SK-N-SH (cell line): ENCODE results near the gene NTM. TPM values are rescaled to one million over a fixed set of nuclear protein-coding genes. Genes with fewer than 3 reads are reported as not detected.

ENCODE experiments used
- CTCF ChIA-PET: fragments of 300-600, 350-600 bp; formaldehyde crosslinking; extraction: SDS; loops from one replicate; lab custom pipeline; 2021; lab: Yijun Ruan, JAX
- POLR2A ChIA-PET: fragments of 350-600 bp; sonication (Branson Sonifier 250); formaldehyde crosslinking; extraction: SDS; loops from one replicate; lab custom pipeline; 2020; ENCODE audit warnings: antibody characterized with exemption, inconsistent platforms; lab: Yijun Ruan, JAX
- DNase-seq: peaks from one replicate; pipeline ENCODE4 v3.0.0; 2012
- H2AFZ ChIP-seq: fragments of 200-600 bp; sonication (generic); 2 replicates; pipeline ENCODE4 v1.8.1; 2016; ENCODE audit warnings: antibody characterized with exemption, mild to moderate bottlenecking, low read depth
- H3F3A ChIP-seq: fragments of 200-600 bp; sonication (generic); replicated peaks from 2 replicates; pipeline ENCODE3; 2016; ENCODE audit warnings: antibody characterized with exemption, mild to moderate bottlenecking; ENCODE audit not compliant: insufficient read depth
- H3K27ac ChIP-seq, 2 experiments: fragments of 200-500 bp in 1 of 2; fragments of 200-600 bp in 1 of 2; sonication (Bioruptor generic) in 1 of 2; sonication (generic), shearing (Covaris generic) in 1 of 2; 2 replicates each; pipeline versions ENCODE4 v1.5.1 to v1.6.1; 2014 to 2016; ENCODE audit warnings: low read depth in 2 of 2, inconsistent platforms in 1 of 2, low read length in 1 of 2, mild to moderate bottlenecking in 1 of 2, mixed read lengths in 1 of 2
- H3K27me3 ChIP-seq: fragments of 200-600 bp; sonication (generic), shearing (Covaris generic); 2 replicates; pipeline ENCODE4 v1.6.1; 2016; ENCODE audit warnings: mixed run types; ENCODE audit not compliant: insufficient read depth
- H3K36me3 ChIP-seq, 2 experiments: fragments of 200-500 bp in 1 of 2; fragments of 200-600 bp in 1 of 2; sonication (Bioruptor generic) in 1 of 2; sonication (generic) in 1 of 2; replicated peaks in 1 of 2; 2 replicates each; pipeline versions ENCODE3 to v1.5.1; 2014 to 2016; ENCODE audit warnings: low read length in 1 of 2, mild to moderate bottlenecking in 1 of 2; ENCODE audit not compliant: insufficient read depth in 2 of 2, control insufficient read depth in 1 of 2
- H3K4me1 ChIP-seq, 2 experiments: fragments of 200-500 bp in 1 of 2; fragments of 200-600 bp in 1 of 2; sonication (Bioruptor generic) in 1 of 2; sonication (generic), shearing (Covaris generic) in 1 of 2; 2 replicates each; pipeline versions ENCODE4 v1.5.1 to v1.6.1; 2014 to 2016; ENCODE audit warnings: low read depth in 1 of 2, low read length in 1 of 2, mixed run types in 1 of 2; ENCODE audit not compliant: insufficient read depth in 2 of 2, control insufficient read depth in 1 of 2
- H3K4me2 ChIP-seq: fragments of 200-600 bp; sonication (generic), shearing (Covaris generic); 2 replicates; pipeline ENCODE4 v1.6.1; 2017; ENCODE audit warnings: mixed run types
- H3K4me3 ChIP-seq, 2 experiments: fragments of 200-500 bp in 1 of 2; fragments of 200-600 bp in 1 of 2; sonication (Bioruptor generic) in 1 of 2; sonication (generic), shearing (Covaris generic) in 1 of 2; 2 replicates each; pipeline versions ENCODE4 v1.5.1 to v1.8.1; 2014 to 2016; ENCODE audit warnings: low read depth in 2 of 2, inconsistent platforms in 1 of 2, low read length in 1 of 2, mild to moderate bottlenecking in 1 of 2, mixed read lengths in 1 of 2, moderate library complexity in 1 of 2
- H3K79me2 ChIP-seq: fragments of 200-600 bp; sonication (generic); 2 replicates; pipeline ENCODE4 v1.8.1; 2017; ENCODE audit warnings: mild to moderate bottlenecking; ENCODE audit not compliant: insufficient read depth
- H3K9ac ChIP-seq: fragments of 200-600 bp; sonication (generic); 2 replicates; pipeline ENCODE4 v1.6.1; 2017; ENCODE audit warnings: mixed run types
- H3K9me2 ChIP-seq: fragments of 200-600 bp; sonication (generic); 2 replicates; pipeline ENCODE4 v1.6.1; 2017; ENCODE audit warnings: mixed run types
- H3K9me3 ChIP-seq: fragments of 200-600 bp; sonication (generic); 2 replicates; pipeline ENCODE4 v1.6.1; 2017; ENCODE audit warnings: mixed run types, mild to moderate bottlenecking, moderate library complexity
- H4K20me1 ChIP-seq: fragments of 200-600 bp; sonication (generic); 2 replicates; pipeline ENCODE4 v1.6.1; 2017; ENCODE audit warnings: mild to moderate bottlenecking, mixed run types; ENCODE audit not compliant: insufficient read depth
- CHD2 ChIP-seq: fragments of 150-350 bp; IDR thresholded peaks from 2 replicates; pipeline ENCODE4 v1.6.1; 2018; ENCODE audit warnings: low read length; ENCODE audit not compliant: partially characterized antibody
- CTCF ChIP-seq: fragments of 200-600 bp; sonication (generic); IDR thresholded peaks from 2 replicates; pipeline ENCODE4 v1.6.1; 2017; ENCODE audit warnings: antibody characterized with exemption, mild to moderate bottlenecking, moderate library complexity
- EP300 ChIP-seq, 2 experiments: IDR thresholded peaks; 2 replicates each; pipeline versions ENCODE4 v1.4.0 to v1.6.1; 2012; ENCODE audit warnings: borderline replicate concordance in 1 of 2, low read depth in 1 of 2, low read length in 1 of 2
- EZH2phosphoT487 ChIP-seq: fragments of 200-600 bp; sonication (generic); IDR thresholded peaks from 2 replicates; pipeline ENCODE4 v1.6.1; 2017; ENCODE audit warnings: low read depth, mixed run types, mild to moderate bottlenecking, antibody characterized with exemption, moderate library complexity, borderline replicate concordance
- FOSL2 ChIP-seq: IDR thresholded peaks from 2 replicates; pipeline ENCODE4 v1.4.0; 2012; ENCODE audit warnings: low read depth, mild to moderate bottlenecking, moderate library complexity, borderline replicate concordance
- GABPA ChIP-seq: IDR thresholded peaks from 2 replicates; pipeline ENCODE4 v1.4.0; 2012; ENCODE audit warnings: low read depth, mild to moderate bottlenecking
- GATA2 ChIP-seq: sonication (generic); formaldehyde crosslinking; IDR thresholded peaks from 2 replicates; pipeline ENCODE4 v1.5.0; 2020; ENCODE audit warnings: mild to moderate bottlenecking, missing genetic modification reagents
- JUND ChIP-seq: IDR thresholded peaks from 2 replicates; pipeline ENCODE4 v1.4.0; 2012
- MAX ChIP-seq: IDR thresholded peaks from 2 replicates; pipeline ENCODE4 v1.4.0; 2012; ENCODE audit warnings: low read depth
- MEF2A ChIP-seq: IDR thresholded peaks from 2 replicates; pipeline ENCODE4 v1.4.0; 2012; ENCODE audit warnings: low read depth, borderline replicate concordance
- NFIC ChIP-seq: IDR thresholded peaks from 2 replicates; pipeline ENCODE4 v1.4.0; 2012; ENCODE audit warnings: borderline replicate concordance
- NRF1 ChIP-seq: IDR thresholded peaks from 2 replicates; pipeline ENCODE4 v1.6.1; 2012; ENCODE audit warnings: low read depth, mild to moderate bottlenecking, low read length
- PBX3 ChIP-seq: IDR thresholded peaks from 2 replicates; pipeline ENCODE4; 2012
- POLR2AphosphoS5 ChIP-seq: IDR thresholded peaks from 2 replicates; pipeline ENCODE4 v1.6.1; 2012; ENCODE audit warnings: low read depth, low read length
- RAD21 ChIP-seq: IDR thresholded peaks from 2 replicates; pipeline ENCODE4 v1.6.1; 2012; ENCODE audit warnings: mild to moderate bottlenecking, low read length
- RCOR1 ChIP-seq: fragments of 150-350 bp; IDR thresholded peaks from 2 replicates; pipeline ENCODE4 v1.6.1; 2017; ENCODE audit warnings: antibody characterized with exemption, low read length
- SIN3A ChIP-seq: IDR thresholded peaks from 2 replicates; pipeline ENCODE4 v1.6.1; 2012; ENCODE audit warnings: low read depth, mild to moderate bottlenecking, low read length, moderate library complexity, borderline replicate concordance
- SMC3 ChIP-seq: IDR thresholded peaks from 2 replicates; pipeline ENCODE4 v1.6.1; 2012; ENCODE audit warnings: low read depth, low read length, improper control_type of control experiment
- TAF1 ChIP-seq: IDR thresholded peaks from 2 replicates; pipeline ENCODE4 v1.6.1; 2012; ENCODE audit warnings: low read depth, mild to moderate bottlenecking, low read length, moderate library complexity, borderline replicate concordance
- TEAD4 ChIP-seq: IDR thresholded peaks from 2 replicates; pipeline ENCODE4 v1.4.0; 2012; ENCODE audit warnings: mild to moderate bottlenecking, borderline replicate concordance; ENCODE audit not compliant: insufficient read depth
- USF1 ChIP-seq: IDR thresholded peaks from 2 replicates; pipeline ENCODE4 v1.4.0; 2012; ENCODE audit warnings: low read depth, borderline replicate concordance
- YY1 ChIP-seq: IDR thresholded peaks from 2 replicates; pipeline ENCODE4 v1.4.0; 2012; ENCODE audit warnings: low read depth, mild to moderate bottlenecking
- WGBS: methylation state at CpG from one replicate; pipeline ENCODE4 v1.1.6; 2017; ENCODE audit warnings: low lambda C conversion rate; 5-methylcytosine and 5-hydroxymethylcytosine counted together
- polyA plus RNA-seq, 3 experiments: library from polyadenylated mRNA; depleted of rRNA; stranded (reverse); fragments of >200 nt; gene quantifications; 2 replicates each; pipeline ENCODE4 v1.2.3, GENCODE V29; 2012

Gene NTM
- polyA plus RNA-seq, 1 of the 3 experiments (the other 2 are of a cell fraction), result 20.0 TPM

- TF ChIP-seq USF1, result no peak
These were observed 19.2 kb downstream of the NTM start (continued) for GRCh38 chr11:131389582-131389981.

GRCh38 chr11:131391176-131391575 lies 20.8 kb downstream of the NTM start:
- ChIA-PET CTCF (no interaction called here), POLR2A (no interaction called here)
- no peak overlapping the region for H3K4me2 ChIP-seq

GRCh38 chr11:131392528-131393255 lies 22.3 kb downstream of the NTM start:
- Histone ChIP-seq H3K9me3 (no peaks in the 10 kb centered on the region), H2AFZ (no peak overlapping the region), H3K4me2 (no peak overlapping the region), H3K4me3 (no peak overlapping the region), H3K36me3 (no peaks in the 10 kb centered on the region), H3K4me1 (peaks cover 0 to 2% of the 10 kb centered on the region in 2 experiments; a peak in 1 of 4 replicates), H3K9me2 (no peaks in the 10 kb centered on the region), H3K27ac (no peak overlapping the region), H3K79me2 (no peaks in the 10 kb centered on the region), H4K20me1 (no peaks in the 10 kb centered on the region), H3K27me3 (no peaks in the 10 kb centered on the region), H3F3A (no peaks in the 10 kb centered on the region), H3K9ac (no peak overlapping the region)
- ChIA-PET POLR2A (no interaction called here), CTCF (interaction anchor here (1.1 kb wide), 1 partner anchor 328 kb away, joined by 7 read pairs; no protein-coding TSS in a partner anchor)
- DNase-seq, result no peak
- 19% methylated on average over 8 of the region's 8 CpGs for WGBS
- TF ChIP-seq NFIC (no peak), POLR2AphosphoS5 (no peak), MAX (no peak), JUND (no peak), FOSL2 (no peak), EP300 (IDR thresholded peaks at IDR 0.05; ENCODE audit: borderline replicate concordance in 1 of 2, low read depth in 1 of 2, low read length in 1 of 2) (no peak), CTCF (no peak), RAD21 (peak; percentile 22; the same call in 1 of the 2 replicates), TAF1 (no peak)

More at GRCh38 chr11:131391176-131391575, 20.8 kb downstream of the NTM start:
- H3K27me3 ChIP-seq, result no peaks in the 10 kb centered on the region
- H3K36me3 ChIP-seq, result no peaks in the 10 kb centered on the region
- H3F3A ChIP-seq, result no peaks in the 10 kb centered on the region
- DNase-seq, result no peak
- no peak overlapping the region for H3K27ac ChIP-seq
- H3K9ac ChIP-seq, result no peak overlapping the region
- H3K9me2 ChIP-seq, result no peaks in the 10 kb centered on the region
- no peak overlapping the region for H2AFZ ChIP-seq
- H4K20me1 ChIP-seq, result no peaks in the 10 kb centered on the region
- no peaks in the 10 kb centered on the region for H3K4me1 ChIP-seq
- no peaks in the 10 kb centered on the region for H3K9me3 ChIP-seq
- TF ChIP-seq RCOR1, result no peak
- no peak for TF ChIP-seq RAD21
- no peak for TF ChIP-seq GATA2 (CRISPR knock-in tag)
- TF ChIP-seq NRF1, result no peak
- TF ChIP-seq GABPA, result no peak
- no peak for TF ChIP-seq TEAD4
- TF ChIP-seq CHD2, result no peak
- no peak for TF ChIP-seq MAX
- TF ChIP-seq SMC3, result no peak
- TF ChIP-seq NFIC, result no peak
- TF ChIP-seq SIN3A, result no peak
- TF ChIP-seq YY1, result no peak
- no peak for TF ChIP-seq MEF2A
- TF ChIP-seq PBX3, result no peak
- TF ChIP-seq EZH2phosphoT487, result no peak
- no peaks in the 10 kb centered on the region for H3K79me2 ChIP-seq
- H3K4me3 ChIP-seq, result no peak overlapping the region
- 75% methylated on average over 6 of the region's 6 CpGs for WGBS
